C4-2B (cell line): Measurements from ENCODE around the gene PTBP3.
"Not testable (repeated sequence)": the region's sequence is repeated elsewhere in the genome, so short reads cannot be mapped to it uniquely, and the experiment has no call there.

ENCODE experiments used
- H3K27ac ChIP-seq: fragments of 450-650 bp; 2 replicates; pipeline ENCODE4 v1.5.1; 2017
- CTCF ChIP-seq: fragments of 450-650 bp; conservative IDR thresholded peaks from 2 replicates; pipeline ENCODE4 v1.5.1; 2017; ENCODE audit warnings: mild to moderate bottlenecking
- ZFX ChIP-seq: fragments of 450-650 bp; IDR thresholded peaks from 2 replicates; pipeline ENCODE4 v1.6.1; 2017

PTBP3 gene

GRCh38 chr9:112279501-112279900 is 53.9 kb downstream of the PTBP3 start:
- TF ChIP-seq CTCF (no peak), ZFX (no peak)
- H3K27ac ChIP-seq: no peak overlapping the region

GRCh38 chr9:112278152-112278551 is 55.3 kb downstream of the PTBP3 start:
- no peak overlapping the region for H3K27ac ChIP-seq
- TF ChIP-seq ZFX (no peak), CTCF (no peak)

- TF ChIP-seq ZFX (no peak), CTCF (no peak)
Observed at GRCh38 chr9:112274600-112274999, 58.8 kb downstream of the PTBP3 start.

GRCh38 chr9:112273876-112274275 is 59.5 kb downstream of the PTBP3 start:
- no peak for TF ChIP-seq CTCF
- TF ChIP-seq ZFX: no peak
- H3K27ac ChIP-seq: no peak overlapping the region

More at GRCh38 chr9:112274600-112274999, 58.8 kb downstream of the PTBP3 start:
- no peak overlapping the region for H3K27ac ChIP-seq

- H3K27ac ChIP-seq: no peak overlapping the region
Observed at GRCh38 chr9:112271466-112272098, 61.8 kb downstream of the PTBP3 start.

GRCh38 chr9:112268413-112268812 is 65.0 kb downstream of the PTBP3 start:
- TF ChIP-seq CTCF (no peak), ZFX (no peak)
- no peak overlapping the region for H3K27ac ChIP-seq

More at GRCh38 chr9:112271466-112272098, 61.8 kb downstream of the PTBP3 start:
- TF ChIP-seq CTCF (no peak), ZFX (no peak)

GRCh38 chr9:112267086-112267485 is 66.3 kb downstream of the PTBP3 start:
- H3K27ac ChIP-seq: not testable (repeated sequence)

- TF ChIP-seq CTCF (no peak), ZFX (no peak)
- H3K27ac ChIP-seq: no peak overlapping the region
Observed at GRCh38 chr9:112265391-112265790, 68.0 kb downstream of the PTBP3 start.
